Lung (tissue), 12 donors: ENCODE measurements around the gene PMCH. TPM values are rescaled to one million over a fixed set of nuclear protein-coding genes. Genes with fewer than 3 reads are reported as not detected.

Source experiments
- ATAC-seq: fragments of 200-7000 bp; cut with Tn5 transposase; one replicate; pipeline ENCODE4 v1.9.1; 2020; ENCODE audit warnings: moderate number of reproducible peaks; ENCODE audit not compliant: insufficient read depth, low FRiP score
- DNase-seq, 3 donors: peaks; one replicate each; pipeline ENCODE4 v3.0.0-alpha.2; 2013 to 2017
- H3K27ac ChIP-seq, 2 donors: one replicate each; pipeline ENCODE4 v1.5.1; 2013; ENCODE audit warnings: mild to moderate bottlenecking in 2 of 2, moderate library complexity in 2 of 2, control low read depth in 1 of 2, inconsistent platforms in 1 of 2, low read depth in 1 of 2, low read length in 1 of 2
- H3K27me3 ChIP-seq, 3 donors: one replicate each; pipeline ENCODE4 v1.5.1; 2013; ENCODE audit warnings: low read length in 2 of 3; ENCODE audit not compliant: control insufficient read depth in 3 of 3, insufficient read depth in 3 of 3
- H3K36me3 ChIP-seq, 4 donors: one replicate each; pipeline ENCODE4 v1.5.1; 2013; ENCODE audit warnings: low read length in 4 of 4, mild to moderate bottlenecking in 1 of 4, moderate library complexity in 1 of 4; ENCODE audit not compliant: control insufficient read depth in 4 of 4, insufficient read depth in 4 of 4
- H3K4me1 ChIP-seq, 5 donors: one replicate each; pipeline ENCODE4 v1.5.1; 2013; ENCODE audit warnings: low read length in 5 of 5, mild to moderate bottlenecking in 2 of 5, moderate library complexity in 1 of 5; ENCODE audit not compliant: control insufficient read depth in 5 of 5, insufficient read depth in 5 of 5
- H3K4me3 ChIP-seq: one replicate; pipeline ENCODE4 v1.5.1; 2013; ENCODE audit warnings: mild to moderate bottlenecking, control low read depth, moderate library complexity
- H3K9ac ChIP-seq, 2 donors: one replicate each; pipeline ENCODE4 v1.5.1; 2013; ENCODE audit warnings: low read length in 2 of 2, control low read depth in 1 of 2; ENCODE audit not compliant: insufficient read depth in 1 of 2
- H3K9me3 ChIP-seq, 4 donors: one replicate each; pipeline ENCODE4 v1.5.1; 2013; ENCODE audit warnings: low read length in 3 of 4, mild to moderate bottlenecking in 1 of 4, moderate library complexity in 1 of 4; ENCODE audit not compliant: control insufficient read depth in 4 of 4, insufficient read depth in 3 of 4
- WGBS, 2 donors: extraction: QIAGEN DNeasy Blood & Tissue Kit; methylation state at CpG; one replicate each; pipeline ENCODE4 v1.1.7; 2013; 5-methylcytosine and 5-hydroxymethylcytosine counted together
- polyA plus RNA-seq, 2 donors: library from polyadenylated mRNA; stranded (reverse); fragments of 200-250 nt; gene quantifications; one replicate each; pipeline ENCODE4 v1.2.1, GENCODE V29; 2013
- total RNA-seq, 2 donors: library from RNA; depleted of rRNA in 1 of 2; stranded (reverse); fragments of >200 nt in 1 of 2; gene quantifications; one replicate each; pipeline ENCODE4 v1.2.1, GENCODE V29; 2014 to 2021
- TF ChIP-seq, protein P1 (sequence below): IDR thresholded peaks from 2 replicates; pipeline ENCODE4 v1.5.1; 2012; ENCODE audit warnings: mild to moderate bottlenecking; ENCODE audit errors: control extremely low read depth, extremely low read depth
- donor health status: control.
- donor health status: control.
- donor health status: Bipolar disorder and iron deficiency.
- donor health status: healthy.
- donor health status: DM: yes; HTN: yes; CAD: no.

Gene PMCH
- total and polyA plus RNA-seq, 4 donors = 0.16 to 0.29 TPM; not detected in 2

GRCh38 chr12:102182635-102183034 is 15.0 kb downstream of the PMCH start:
- TF ChIP-seq, protein P1, sequence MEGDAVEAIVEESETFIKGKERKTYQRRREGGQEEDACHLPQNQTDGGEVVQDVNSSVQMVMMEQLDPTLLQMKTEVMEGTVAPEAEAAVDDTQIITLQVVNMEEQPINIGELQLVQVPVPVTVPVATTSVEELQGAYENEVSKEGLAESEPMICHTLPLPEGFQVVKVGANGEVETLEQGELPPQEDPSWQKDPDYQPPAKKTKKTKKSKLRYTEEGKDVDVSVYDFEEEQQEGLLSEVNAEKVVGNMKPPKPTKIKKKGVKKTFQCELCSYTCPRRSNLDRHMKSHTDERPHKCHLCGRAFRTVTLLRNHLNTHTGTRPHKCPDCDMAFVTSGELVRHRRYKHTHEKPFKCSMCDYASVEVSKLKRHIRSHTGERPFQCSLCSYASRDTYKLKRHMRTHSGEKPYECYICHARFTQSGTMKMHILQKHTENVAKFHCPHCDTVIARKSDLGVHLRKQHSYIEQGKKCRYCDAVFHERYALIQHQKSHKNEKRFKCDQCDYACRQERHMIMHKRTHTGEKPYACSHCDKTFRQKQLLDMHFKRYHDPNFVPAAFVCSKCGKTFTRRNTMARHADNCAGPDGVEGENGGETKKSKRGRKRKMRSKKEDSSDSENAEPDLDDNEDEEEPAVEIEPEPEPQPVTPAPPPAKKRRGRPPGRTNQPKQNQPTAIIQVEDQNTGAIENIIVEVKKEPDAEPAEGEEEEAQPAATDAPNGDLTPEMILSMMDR = no peak
- Histone ChIP-seq H3K36me3 (no peaks in the 10 kb centered on the region), H3K4me1 (no peaks in the 10 kb centered on the region), H3K9ac (no peak overlapping the region), H3K9me3 (no peaks in the 10 kb centered on the region), H3K27me3 (no peaks in the 10 kb centered on the region), H3K27ac (no peak overlapping the region), H3K4me3 (no peak overlapping the region)
- 18 to 39% methylated on average over 2 of the region's 2 CpGs for WGBS, 2 donors
- DNase-seq = peak in 1 of 3 donors; percentile 24
- ATAC-seq = no peak

- H3K4me3 ChIP-seq = no peak overlapping the region
- no peak for DNase-seq
Observed at GRCh38 chr12:102174761-102175160, 22.9 kb downstream of the PMCH start.

DNA sequence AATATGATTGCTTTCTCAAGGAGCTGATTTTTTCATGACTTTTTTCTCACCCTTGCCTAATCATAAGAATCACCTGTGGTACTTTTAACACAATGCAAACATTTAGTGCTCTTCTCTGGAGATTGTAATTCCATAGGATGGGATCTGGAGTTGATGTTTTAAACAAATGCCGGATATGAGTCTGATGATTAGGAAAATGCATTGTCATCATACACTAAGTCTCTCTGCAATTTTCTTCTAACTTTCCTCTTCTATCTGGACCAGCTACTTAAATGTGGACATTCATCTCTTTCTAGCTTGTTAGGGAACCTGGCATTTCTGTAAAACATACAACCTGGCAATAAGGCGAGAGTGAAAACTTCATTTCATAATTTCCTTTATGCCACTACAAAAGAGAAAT is 23.5 kb downstream of the PMCH start:
- TF ChIP-seq, protein P1 = no peak
- DNase-seq (no peak), ATAC-seq (no peak)
- Histone ChIP-seq H3K4me3 (no peak overlapping the region), H3K27me3 (no peaks in the 10 kb centered on the region), H3K9ac (no peak overlapping the region), H3K9me3 (no peaks in the 10 kb centered on the region), H3K27ac (no peak overlapping the region), H3K36me3 (no peaks in the 10 kb centered on the region), H3K4me1 (peaks cover 0 to 10% (median 0%) of the 10 kb centered on the region in 5 donors)
- WGBS, 2 donors = 63 to 81% methylated on average over 2 of the region's 2 CpGs

More at GRCh38 chr12:102174761-102175160, 22.9 kb downstream of the PMCH start:
- H3K9ac ChIP-seq = no peak overlapping the region
- 74 to 84% methylated on average over 2 of the region's 2 CpGs for WGBS, 2 donors
- no peak overlapping the region for H3K27ac ChIP-seq
- no peak for ATAC-seq
- TF ChIP-seq, protein P1 = no peak
- H3K36me3 ChIP-seq = no peaks in the 10 kb centered on the region
- no peaks in the 10 kb centered on the region for H3K9me3 ChIP-seq
- no peaks in the 10 kb centered on the region for H3K27me3 ChIP-seq
- peaks cover 0 to 10% (median 0%) of the 10 kb centered on the region in 5 donors for H3K4me1 ChIP-seq

DNA sequence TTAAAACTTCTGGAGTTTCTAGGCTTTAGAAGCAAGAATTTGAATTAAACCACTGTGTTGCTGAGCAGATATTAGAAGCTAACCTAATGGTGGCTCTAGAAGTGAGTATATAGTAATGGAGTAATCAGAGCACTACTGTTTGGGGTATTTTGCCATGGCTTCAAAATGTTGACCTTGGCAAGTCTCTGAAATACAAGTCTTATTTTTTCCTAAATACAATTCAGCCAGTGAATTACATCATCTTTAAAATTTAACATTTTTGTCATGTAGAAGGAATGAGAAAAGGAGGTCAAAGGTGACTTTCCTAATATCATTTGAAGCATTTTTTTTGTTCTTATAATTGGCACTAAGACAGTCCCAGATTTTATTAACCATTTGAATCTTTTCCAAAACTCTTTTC is 25.2 kb downstream of the PMCH start:
- DNase-seq = peak in 2 of 3 donors; percentile 50
- Histone ChIP-seq H3K4me3 (no peak overlapping the region), H3K4me1 (peaks cover 0 to 10% (median 0%) of the 10 kb centered on the region in 5 donors), H3K27ac (no peak overlapping the region), H3K9ac (no peak overlapping the region), H3K9me3 (no peaks in the 10 kb centered on the region), H3K36me3 (no peaks in the 10 kb centered on the region), H3K27me3 (no peaks in the 10 kb centered on the region)
- TF ChIP-seq, protein P1 = no peak
- no peak for ATAC-seq
